ENCODE data around the gene KRTAP10-10.

DNA sequence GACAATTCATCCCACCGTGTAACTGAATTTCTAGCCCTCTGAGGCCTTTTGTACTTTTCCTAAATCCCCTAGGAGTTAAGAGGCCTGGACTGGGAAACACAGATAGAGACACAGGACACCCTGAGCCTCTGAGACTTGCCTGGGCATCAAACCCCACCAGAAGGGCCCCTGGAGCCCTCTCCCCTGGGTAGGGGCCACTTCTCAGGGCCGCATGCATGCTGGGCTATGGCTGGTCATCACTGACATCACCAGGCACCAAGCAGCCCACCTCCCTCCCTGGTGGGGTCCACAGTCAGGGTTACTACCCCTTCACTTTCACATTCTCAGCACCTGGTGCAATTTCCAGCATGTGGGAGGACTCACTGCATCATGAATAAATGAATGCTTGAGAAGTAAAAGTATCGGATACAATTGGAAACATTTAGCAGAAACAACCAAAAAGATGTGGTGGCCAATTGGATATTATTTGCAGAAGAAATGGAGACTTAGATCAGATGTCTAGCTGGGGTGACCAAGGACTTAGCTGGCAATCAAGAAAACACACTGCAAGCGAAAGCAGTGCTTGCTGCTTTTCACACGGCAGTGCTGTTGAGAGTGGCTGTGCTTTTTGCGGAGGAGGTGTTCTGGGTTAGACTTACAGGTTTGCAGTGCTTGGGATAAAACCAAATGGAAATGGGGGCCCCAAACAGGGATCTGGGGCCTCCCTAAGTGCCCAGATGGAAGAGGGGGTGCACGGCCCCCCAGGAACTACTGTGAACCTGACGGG lies 37.7 kb upstream of the KRTAP10-10 start:
- TF ChIP-seq EZH2 (IDR thresholded peaks at IDR 0.05; ENCODE audit: borderline replicate concordance, low read depth, low read length, severe bottlenecking) = no peak
- TF ChIP-seq CTCF (IDR thresholded peaks at IDR 0.05; ENCODE audit: borderline replicate concordance, extremely low read depth, low read length, poor library complexity, severe bottlenecking) = no peak

All from DND-41 (cell line).